Liver (tissue), 9 donors: Measurements from ENCODE around the gene SESN3. TPM values are rescaled to one million over a fixed set of nuclear protein-coding genes. Genes with fewer than 3 reads are reported as not detected.

ENCODE experiments used
- DNase-seq: peaks from one replicate; pipeline ENCODE4 v3.0.0-alpha.2; 2017; ENCODE audit warnings: low spot score
- H3K27ac ChIP-seq, 2 donors: one replicate each; pipeline ENCODE4 v1.7.0; 2013; ENCODE audit warnings: inconsistent platforms in 2 of 2, low read length in 2 of 2, control low read depth in 1 of 2, low read depth in 1 of 2, mild to moderate bottlenecking in 1 of 2
- H3K27me3 ChIP-seq, 4 donors: one replicate each; pipeline versions ENCODE4 v1.6.1 to v1.7.0; 2013; ENCODE audit warnings: low read length in 3 of 4, inconsistent platforms in 1 of 4, mild to moderate bottlenecking in 1 of 4, moderate library complexity in 1 of 4; ENCODE audit not compliant: control insufficient read depth in 4 of 4, insufficient read depth in 4 of 4
- H3K36me3 ChIP-seq, 4 donors: one replicate each; pipeline versions ENCODE4 v1.6.1 to v1.7.0; 2013; ENCODE audit warnings: low read length in 3 of 4, mild to moderate bottlenecking in 3 of 4, low read depth in 1 of 4, moderate library complexity in 1 of 4; ENCODE audit not compliant: control insufficient read depth in 4 of 4, insufficient read depth in 3 of 4
- H3K4me1 ChIP-seq, 4 donors: one replicate each; pipeline versions ENCODE4 v1.6.1 to v1.7.0; 2013; ENCODE audit warnings: low read length in 3 of 4, mild to moderate bottlenecking in 3 of 4, moderate library complexity in 1 of 4; ENCODE audit not compliant: control insufficient read depth in 4 of 4, insufficient read depth in 4 of 4
- H3K4me3 ChIP-seq, 3 donors: one replicate each; pipeline versions ENCODE4 v1.6.1 to v1.7.0; 2013; ENCODE audit warnings: low read length in 3 of 3, control low read depth in 1 of 3, low read depth in 1 of 3, mild to moderate bottlenecking in 1 of 3
- H3K9ac ChIP-seq, 2 donors: one replicate each; pipeline ENCODE4 v1.7.0; 2013; ENCODE audit warnings: low read length in 2 of 2, mild to moderate bottlenecking in 2 of 2, moderate library complexity in 2 of 2, control low read depth in 1 of 2, low read depth in 1 of 2
- H3K9me3 ChIP-seq, 4 donors: one replicate each; pipeline versions ENCODE4 v1.6.1 to v1.7.0; 2013; ENCODE audit warnings: low read length in 3 of 4; ENCODE audit not compliant: control insufficient read depth in 4 of 4
- HNF4A ChIP-seq, 2 donors: conservative IDR thresholded peaks; 2 replicates each; pipeline ENCODE4 v1.6.1; 2016; ENCODE audit warnings: antibody characterized with exemption in 2 of 2, mild to moderate bottlenecking in 2 of 2
- JUND ChIP-seq, 2 donors: IDR thresholded peaks; 2 replicates each; pipeline ENCODE4 v1.6.1; 2016; ENCODE audit warnings: antibody characterized with exemption in 2 of 2
- NR2F2 ChIP-seq: IDR thresholded peaks from 2 replicates; pipeline ENCODE4 v1.6.1; 2016; ENCODE audit warnings: antibody characterized with exemption
- REST ChIP-seq: IDR thresholded peaks from 2 replicates; pipeline ENCODE4 v1.6.1; 2016; ENCODE audit warnings: antibody characterized with exemption, mild to moderate bottlenecking
- SP1 ChIP-seq: IDR thresholded peaks from 2 replicates; pipeline ENCODE4 v1.6.1; 2018; ENCODE audit warnings: antibody characterized with exemption, mild to moderate bottlenecking
- ZBTB33 ChIP-seq: IDR thresholded peaks from 2 replicates; pipeline ENCODE4 v1.6.1; 2016; ENCODE audit warnings: antibody characterized with exemption
- WGBS: extraction: QIAGEN DNeasy Blood & Tissue Kit; methylation state at CpG from one replicate; pipeline ENCODE4 v1.1.7; 2013; 5-methylcytosine and 5-hydroxymethylcytosine counted together
- polyA plus RNA-seq, 2 donors: library from polyadenylated mRNA; stranded (reverse) in 1 of 2; unstranded in 1 of 2; fragments of 200-250 nt in 1 of 2; fragments of >200 nt in 1 of 2; fragmentation: Nextera tagmentation in 1 of 2; extraction: Ambion mirVana in 1 of 2; gene quantifications; one replicate each; pipeline versions ENCODE4 v1.2.1 to v1.2.3, GENCODE V29; 2013 to 2015
- total RNA-seq, 2 donors: library from RNA; depleted of rRNA; stranded (reverse); fragments of >200 nt; gene quantifications; one replicate each; pipeline ENCODE4 v1.2.3, GENCODE V29; 2014
- donor health status: healthy.
- donor health status: healthy.
- donor health status: healthy.
- donor health status: healthy.
- donor health status: healthy.

SESN3 gene
- total and polyA plus RNA-seq, 4 donors, result 0.85 to 46.6 (median 2.6) TPM

- Histone ChIP-seq H3K9me3 (no peaks in the 10 kb centered on the region), H3K9ac (no peak overlapping the region), H3K4me3 (no peak overlapping the region), H3K36me3 (no peaks in the 10 kb centered on the region), H3K4me1 (peaks cover 0 to 13% (median 2%) of the 10 kb centered on the region in 4 donors), H3K27ac (no peak overlapping the region), H3K27me3 (no peaks in the 10 kb centered on the region)
- no peak for TF ChIP-seq REST
- TF ChIP-seq ZBTB33, result no peak
- no peak for DNase-seq
- WGBS, result 66% methylated on average over 6 of the region's 6 CpGs
Measured at GRCh38 chr11:95279921-95280868, 49.2 kb upstream of the SESN3 start.

- H3K9ac ChIP-seq, result no peak overlapping the region
- no peaks in the 10 kb centered on the region for H3K36me3 ChIP-seq
- no peak for DNase-seq
- WGBS, result 89% methylated on average over 2 of the region's 2 CpGs
- H3K9me3 ChIP-seq, result no peaks in the 10 kb centered on the region
- no peak overlapping the region for H3K27ac ChIP-seq
- TF ChIP-seq HNF4A (conservative IDR thresholded peaks at IDR 0.05), result no peak
- no peak for TF ChIP-seq NR2F2
- TF ChIP-seq REST, result no peak
- no peak for TF ChIP-seq JUND (IDR thresholded peaks at IDR 0.05)
- no peak for TF ChIP-seq SP1
- H3K27me3 ChIP-seq, result no peaks in the 10 kb centered on the region
- H3K4me1 ChIP-seq, result peaks cover 0 to 8% (median 2%) of the 10 kb centered on the region in 4 donors
- no peak overlapping the region for H3K4me3 ChIP-seq
Measured at GRCh38 chr11:95277868-95278267, 46.9 kb upstream of the SESN3 start.
